Hippocampal formation (tissue), 2 donors: ENCODE data around the gene DDN.

Experiments
- DNase-seq, 2 donors: peaks; one replicate each; lab custom pipeline; 2025; lab: John Stamatoyannopoulos, UW

Gene DDN

GRCh38 chr12:48981757-48982157 is 17.4 kb downstream of the DDN start:
- DNase-seq, result no peak

- no peak for DNase-seq
Observed at GRCh38 chr12:48980953-48981756, 18.0 kb downstream of the DDN start.

GRCh38 chr12:48980389-48980952 is 18.7 kb downstream of the DDN start:
- no peak for DNase-seq

- DNase-seq, result no peak
Observed at GRCh38 chr12:48979602-48980388, 19.4 kb downstream of the DDN start.

- no peak for DNase-seq
Observed at GRCh38 chr12:48978741-48979601, 20.2 kb downstream of the DDN start.

- no peak for DNase-seq
Observed at GRCh38 chr12:48978291-48978740, 20.9 kb downstream of the DDN start, which contains the start of gene WNT1. WNT1 (plus strand) TSS chr12:48978322; CDS start chr12:48978651, 329 bp downstream.

- DNase-seq, result no peak
Observed at GRCh38 chr12:48977290-48978281, 21.6 kb downstream of the DDN start.

GRCh38 chr12:48973941-48974673 is 25.1 kb downstream of the DDN start:
- no peak for DNase-seq

- DNase-seq, result no peak
Observed at GRCh38 chr12:48973531-48973930, 25.6 kb downstream of the DDN start.

- DNase-seq, result no peak
Observed at GRCh38 chr12:48972952-48973483, 26.2 kb downstream of the DDN start.

- DNase-seq, result no peak
Observed at GRCh38 chr12:48972213-48972951, 26.8 kb downstream of the DDN start.

GRCh38 chr12:48970702-48971334 is 28.4 kb downstream of the DDN start:
- no peak for DNase-seq

- DNase-seq, result no peak
Observed at GRCh38 chr12:48969833-48970701, 29.1 kb downstream of the DDN start.

GRCh38 chr12:48969160-48969771 is 29.9 kb downstream of the DDN start:
- DNase-seq, result no peak

- DNase-seq, result no peak
Observed at GRCh38 chr12:48968467-48968866, 30.7 kb downstream of the DDN start.

GRCh38 chr12:48967991-48968390 is 31.2 kb downstream of the DDN start:
- no peak for DNase-seq
